Measurements from ENCODE around the gene NACC2.

NACC2 gene

DNA sequence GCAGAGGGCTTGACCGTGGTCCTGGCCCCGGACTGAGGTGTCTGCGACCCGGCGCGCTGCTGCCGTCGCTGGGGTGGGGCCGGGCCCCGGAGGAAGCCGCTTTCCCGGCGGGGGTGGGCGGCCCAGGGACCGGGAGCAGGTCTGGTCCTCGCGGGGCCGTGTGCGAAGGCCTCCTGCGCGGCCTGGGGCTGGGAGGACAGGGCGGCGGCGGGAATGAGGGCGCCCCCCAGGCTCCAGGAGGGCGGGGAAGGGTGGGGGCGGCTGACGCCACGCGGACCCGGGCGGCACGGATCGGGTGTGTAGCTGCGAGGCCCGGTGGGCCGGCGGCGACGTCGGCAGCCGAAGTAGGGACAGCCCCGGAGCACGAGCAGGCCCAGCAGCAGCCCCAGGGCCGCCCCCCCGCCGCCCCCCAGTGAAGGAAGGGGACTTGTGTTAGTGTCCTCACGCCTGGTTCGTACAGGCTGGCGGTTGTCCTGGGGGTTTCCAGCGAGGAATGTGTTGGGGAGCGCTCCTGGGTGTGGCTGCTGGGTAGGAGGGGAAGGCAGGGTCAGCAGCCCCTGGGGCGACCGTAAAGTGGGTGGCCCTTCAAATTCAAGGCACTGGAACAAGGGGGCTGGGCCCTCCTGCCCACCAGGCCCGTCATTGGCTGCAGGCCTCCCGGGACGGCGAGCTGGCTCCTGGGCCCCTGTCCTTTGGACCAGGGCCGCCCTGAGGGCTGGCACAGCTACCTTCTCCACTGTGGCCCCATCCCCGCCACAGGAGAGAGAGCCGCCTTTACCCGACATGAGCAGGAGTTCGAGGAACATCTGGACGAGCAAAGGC, 24.2 kb upstream of the NACC2 start:
- no peak for DNase-seq (ENCODE audit: extremely low read depth, low read depth)
- TF ChIP-seq, protein P1, sequence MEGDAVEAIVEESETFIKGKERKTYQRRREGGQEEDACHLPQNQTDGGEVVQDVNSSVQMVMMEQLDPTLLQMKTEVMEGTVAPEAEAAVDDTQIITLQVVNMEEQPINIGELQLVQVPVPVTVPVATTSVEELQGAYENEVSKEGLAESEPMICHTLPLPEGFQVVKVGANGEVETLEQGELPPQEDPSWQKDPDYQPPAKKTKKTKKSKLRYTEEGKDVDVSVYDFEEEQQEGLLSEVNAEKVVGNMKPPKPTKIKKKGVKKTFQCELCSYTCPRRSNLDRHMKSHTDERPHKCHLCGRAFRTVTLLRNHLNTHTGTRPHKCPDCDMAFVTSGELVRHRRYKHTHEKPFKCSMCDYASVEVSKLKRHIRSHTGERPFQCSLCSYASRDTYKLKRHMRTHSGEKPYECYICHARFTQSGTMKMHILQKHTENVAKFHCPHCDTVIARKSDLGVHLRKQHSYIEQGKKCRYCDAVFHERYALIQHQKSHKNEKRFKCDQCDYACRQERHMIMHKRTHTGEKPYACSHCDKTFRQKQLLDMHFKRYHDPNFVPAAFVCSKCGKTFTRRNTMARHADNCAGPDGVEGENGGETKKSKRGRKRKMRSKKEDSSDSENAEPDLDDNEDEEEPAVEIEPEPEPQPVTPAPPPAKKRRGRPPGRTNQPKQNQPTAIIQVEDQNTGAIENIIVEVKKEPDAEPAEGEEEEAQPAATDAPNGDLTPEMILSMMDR (IDR thresholded peaks at IDR 0.05; ENCODE audit: low read depth, low read length): no peak

DNA sequence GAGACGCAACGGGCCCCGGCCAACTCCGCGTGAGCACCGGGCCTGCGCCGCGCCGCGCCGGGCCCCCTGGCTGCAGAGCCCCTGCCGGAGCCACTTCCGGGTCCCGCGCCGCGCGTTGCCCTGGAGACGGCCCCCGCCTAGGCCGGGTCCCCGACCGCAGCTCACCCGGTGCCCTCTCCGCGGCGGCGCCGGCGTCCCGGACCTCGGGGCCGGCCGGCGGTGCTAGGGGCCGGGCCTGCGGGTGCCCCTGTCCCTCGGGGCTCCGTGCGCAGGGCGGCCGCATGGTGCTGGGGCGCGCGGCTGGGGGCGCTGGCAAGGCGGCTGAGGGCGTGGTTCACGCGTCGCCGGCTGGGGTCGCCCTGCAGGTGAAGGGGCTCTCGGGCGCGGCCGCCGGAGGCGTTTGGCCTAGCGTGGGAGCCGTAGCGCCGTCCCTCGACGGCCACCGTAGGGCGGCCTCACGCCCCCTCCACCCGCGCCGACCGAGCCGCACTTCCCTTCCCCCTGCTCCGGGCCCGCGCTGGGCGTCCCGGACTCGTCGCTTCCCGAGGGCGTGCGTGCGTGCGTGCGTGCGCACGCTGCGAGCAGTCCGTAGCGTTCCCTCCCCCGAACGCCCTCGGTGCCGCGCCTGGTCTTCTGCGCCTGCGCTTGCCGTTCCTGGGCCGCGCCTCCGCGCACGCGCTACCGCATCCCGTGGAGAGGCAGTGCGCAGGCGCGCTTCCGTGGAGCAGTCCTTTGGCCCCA, 23.4 kb upstream of the NACC2 start, which contains the start of gene TMEM250:
TMEM250 (minus strand) TSS at position 556 of the 741 bp plus-strand sequence. CDS start 1,975 bp downstream, outside the sequence.
- DNase-seq (ENCODE audit: extremely low read depth, low read depth): peak; percentile 94
- TF ChIP-seq, protein P1 (IDR thresholded peaks at IDR 0.05; ENCODE audit: low read depth, low read length): no peak

DNA sequence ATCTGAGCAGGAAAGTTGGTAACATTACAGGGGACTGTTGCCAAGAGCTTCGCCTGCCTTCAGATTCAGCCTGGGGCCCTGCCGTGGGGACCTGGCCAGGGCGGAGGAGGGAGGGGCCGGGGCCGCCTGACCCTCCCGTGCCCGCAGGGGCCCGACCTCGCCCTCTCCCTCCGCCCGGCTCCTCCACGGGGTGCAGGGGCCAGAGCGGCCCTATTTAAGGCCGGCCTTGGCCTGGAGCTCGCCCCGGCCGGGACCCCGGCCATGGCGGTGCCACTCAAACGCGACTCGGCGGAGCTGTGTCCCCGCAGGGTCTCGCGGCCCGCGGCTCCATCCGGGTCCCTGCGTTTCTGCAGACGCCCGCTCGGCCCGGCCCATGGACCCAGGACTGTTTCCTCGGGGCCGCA, 22.8 kb upstream of the NACC2 start:
- TF ChIP-seq, protein P1 (IDR thresholded peaks at IDR 0.05; ENCODE audit: low read depth, low read length): no peak
- no peak for DNase-seq (ENCODE audit: extremely low read depth, low read depth)

DNA sequence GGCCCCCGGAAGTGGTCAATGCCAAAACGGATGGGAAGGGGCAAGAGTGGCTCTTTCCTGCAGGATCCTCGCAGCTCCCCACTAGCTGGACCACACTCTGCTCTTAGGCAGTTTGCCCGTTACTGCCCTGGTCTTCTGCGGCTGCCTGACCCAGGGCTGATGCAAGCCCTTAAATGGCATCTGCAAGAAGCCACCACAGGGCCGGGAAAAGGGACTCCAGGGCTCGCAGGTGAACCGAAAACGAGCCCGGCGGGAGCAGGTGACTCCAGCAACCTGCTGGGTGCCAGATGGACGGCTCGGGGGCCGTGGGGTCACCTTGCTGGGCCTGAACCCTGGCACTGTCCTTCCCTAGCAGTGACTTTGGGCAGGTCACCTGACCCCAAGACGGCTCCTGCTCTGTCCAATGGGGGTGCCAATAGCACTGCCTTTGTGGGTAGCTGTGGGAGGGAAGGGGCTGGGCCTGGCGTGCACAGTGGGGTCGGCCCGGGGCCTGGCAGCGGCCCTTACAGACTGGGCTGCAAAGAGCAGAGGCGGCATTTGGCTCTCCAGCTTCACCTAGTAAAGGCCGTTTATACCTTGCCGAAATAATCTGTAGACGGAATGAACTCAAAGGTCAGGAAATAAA, 22.3 kb upstream of the NACC2 start:
- TF ChIP-seq, protein P1 (IDR thresholded peaks at IDR 0.05; ENCODE audit: low read depth, low read length): no peak
- no peak for DNase-seq (ENCODE audit: extremely low read depth, low read depth)

DNA sequence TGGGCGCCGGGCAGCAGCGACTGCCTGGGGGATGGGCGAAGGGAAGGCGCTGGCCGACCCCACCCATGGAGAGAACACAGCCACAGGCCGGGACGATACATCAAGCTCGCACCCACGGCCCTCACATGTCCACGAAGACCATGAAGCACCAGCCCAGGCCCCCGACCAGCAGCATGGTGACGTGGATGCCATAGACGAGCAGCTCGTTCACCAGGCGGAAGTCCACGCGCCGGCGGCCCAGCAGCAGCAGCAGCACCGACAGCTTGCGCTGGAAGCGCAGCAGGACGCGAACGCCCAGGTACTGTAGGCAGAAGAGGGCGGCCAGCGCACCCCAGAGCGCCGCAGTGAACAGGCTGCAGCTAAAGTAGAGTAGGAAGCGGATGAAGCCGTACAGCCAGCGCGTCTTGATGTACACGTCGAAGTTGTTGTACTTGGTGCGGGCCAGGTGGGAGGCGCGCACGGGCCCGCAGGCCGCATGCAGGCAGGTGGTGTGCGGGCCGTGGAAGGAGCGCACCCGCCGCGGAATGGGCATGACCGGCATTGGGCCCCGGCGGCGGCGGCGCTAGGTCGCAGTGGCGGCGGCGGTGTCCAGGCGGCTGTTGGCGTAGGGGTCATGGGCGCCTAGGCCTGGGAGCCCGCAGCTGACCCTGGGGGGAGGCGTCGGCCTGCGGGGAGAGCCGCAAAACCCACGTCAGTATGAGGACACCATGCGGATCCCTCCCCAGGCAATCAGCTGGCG, 21.4 kb upstream of the NACC2 start:
- TF ChIP-seq, protein P1 (IDR thresholded peaks at IDR 0.05; ENCODE audit: low read depth, low read length): no peak
- DNase-seq (ENCODE audit: extremely low read depth, low read depth): no peak

DNA sequence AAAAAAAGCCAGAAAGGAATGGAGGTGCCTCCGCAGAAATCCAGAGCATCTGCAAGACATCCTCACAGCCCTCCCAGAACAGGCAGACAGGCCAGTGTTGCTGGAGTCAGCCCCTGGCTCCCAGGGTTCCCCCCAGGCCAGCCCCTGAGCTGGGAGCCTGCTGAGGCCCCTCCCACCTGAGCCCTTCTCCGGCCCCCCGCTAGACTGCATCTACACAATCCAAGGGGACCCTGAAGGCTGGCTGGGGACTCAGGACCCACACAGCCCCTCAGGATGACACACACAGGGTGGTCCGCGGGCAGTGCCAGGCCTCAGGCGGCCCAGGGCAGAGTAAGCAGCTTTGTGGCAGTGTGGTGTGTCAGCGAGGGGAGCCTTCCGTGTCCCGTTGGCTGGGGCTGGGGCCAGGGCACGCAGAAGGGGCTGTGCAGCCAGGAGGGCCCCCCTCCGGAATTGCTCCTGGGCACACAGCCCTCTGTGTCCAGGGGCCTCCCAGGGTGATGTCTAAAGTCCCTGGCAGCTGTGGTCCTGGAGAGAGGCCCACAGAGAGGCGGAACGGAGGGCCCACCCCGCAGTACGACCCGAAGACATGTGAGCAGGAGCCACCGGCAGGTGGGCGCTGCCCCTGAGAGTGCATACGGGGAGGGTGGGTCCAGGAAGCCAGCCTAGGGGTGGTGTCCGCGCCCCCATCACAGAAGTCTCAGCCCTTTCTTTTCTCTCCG, 20.7 kb upstream of the NACC2 start:
- TF ChIP-seq, protein P1 (IDR thresholded peaks at IDR 0.05; ENCODE audit: low read depth, low read length): no peak
- DNase-seq (ENCODE audit: extremely low read depth, low read depth): no peak
